ENCODE results near the gene DLGAP1. TPM values are rescaled to one million over a fixed set of nuclear protein-coding genes. Genes with fewer than 3 reads are reported as not detected.

DLGAP1 gene
- total and polyA plus RNA-seq, 5 donors = 0.11 to 0.31 (median 0.20) TPM; not detected in 1

DNA sequence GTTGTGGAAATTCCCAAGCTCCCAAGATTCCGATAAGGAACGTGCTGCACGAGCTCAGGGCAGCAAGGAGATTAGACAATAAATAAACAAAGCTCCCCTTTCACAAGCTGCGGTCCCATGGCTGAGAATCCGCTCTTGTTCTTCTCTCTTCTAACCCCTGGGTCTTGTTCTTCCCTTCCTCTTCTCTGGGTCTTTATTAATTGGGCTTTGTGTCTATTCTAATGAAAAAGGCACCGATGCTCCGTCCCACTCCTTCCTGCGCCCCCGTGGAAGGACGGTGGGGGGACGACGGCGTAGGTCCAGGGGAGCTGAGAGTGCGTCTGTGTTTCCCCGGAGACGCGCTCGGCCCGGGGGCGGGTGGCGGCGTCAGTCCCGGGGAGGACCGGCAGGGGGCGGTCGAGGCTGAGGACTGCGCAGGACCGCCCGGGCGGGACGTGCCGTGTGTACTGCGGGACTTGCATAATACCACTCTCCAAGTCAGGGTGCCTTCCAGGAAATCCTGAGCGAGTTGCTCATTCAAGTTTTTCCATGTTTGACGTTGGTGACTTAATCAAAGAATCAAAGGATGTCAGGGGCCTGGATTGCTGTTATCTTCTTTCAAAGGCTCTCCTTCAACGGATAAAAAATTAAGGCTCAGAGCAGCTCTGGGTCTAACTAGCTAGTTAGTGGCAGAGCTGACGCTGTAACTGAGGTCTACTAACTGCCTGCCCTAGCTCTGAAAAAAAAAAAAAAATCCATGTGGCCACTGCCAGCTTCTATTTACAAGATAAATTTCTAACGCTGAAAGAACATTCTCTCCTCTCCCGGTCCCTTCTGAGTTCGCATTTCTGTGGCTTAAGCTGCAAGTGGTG, 683.8 kb downstream of the DLGAP1 start:
- intact Hi-C loops (cut with DNase I) = loop anchor here in 3 of 4 donors (5.0 to 10.0 kb wide), 4 partner anchors 93 to 296 kb away; no protein-coding TSS in a partner anchor
- 3% methylated on average over 40 of the region's 40 CpGs for WGBS
- no peaks in the 10 kb centered on the region for H3K27me3 ChIP-seq (ENCODE audit: control insufficient read depth, insufficient read depth)
- H3K4me1 ChIP-seq (ENCODE audit: control insufficient read depth, insufficient read depth, low read length) = no peaks in the 10 kb centered on the region
- no peak overlapping the region for H3K27ac ChIP-seq (ENCODE audit: low read length)
- ATAC-seq = peak; percentile 99 to 100
- peak overlapping the region; percentile 39 for H3K4me3 ChIP-seq (ENCODE audit: low read length)
- no peaks in the 10 kb centered on the region for H3K9me3 ChIP-seq (ENCODE audit: control insufficient read depth, low read length)
- peak; percentile 86 to 95 (median 94) for DNase-seq

DNA sequence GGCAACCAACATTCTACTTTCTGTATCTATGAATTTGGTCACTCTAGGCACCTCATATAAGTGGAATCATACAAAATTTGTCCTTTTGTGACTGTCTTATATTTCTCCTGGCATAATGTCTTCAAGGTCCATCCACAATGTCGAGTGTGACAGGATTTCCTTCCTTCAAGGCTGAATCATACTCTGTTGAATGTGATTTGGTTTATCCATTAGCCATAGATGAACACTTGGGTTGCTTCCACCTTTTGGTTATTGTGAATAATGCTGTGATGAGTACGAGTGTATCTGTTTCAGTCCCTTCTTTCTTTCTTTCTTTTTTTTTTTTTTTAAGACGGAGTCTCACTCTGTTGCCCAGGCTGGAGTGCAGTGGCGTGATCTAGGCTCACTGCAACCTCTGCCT, 693.8 kb downstream of the DLGAP1 start:
- WGBS = 78% methylated on average over 4 of the region's 4 CpGs
- DNase-seq (no peak), ATAC-seq (no peak)
- Histone ChIP-seq H3K27ac (ENCODE audit: low read length) (no peak overlapping the region), H3K4me1 (ENCODE audit: control insufficient read depth, insufficient read depth, low read length) (no peaks in the 10 kb centered on the region), H3K27me3 (ENCODE audit: control insufficient read depth, insufficient read depth) (no peaks in the 10 kb centered on the region), H3K4me3 (ENCODE audit: low read length) (no peak overlapping the region), H3K9me3 (ENCODE audit: control insufficient read depth, low read length) (no peaks in the 10 kb centered on the region)
- intact Hi-C loops (cut with DNase I) = no loop called here

- ATAC-seq (no peak), DNase-seq (no peak)
- 87% methylated on average over 7 of the region's 7 CpGs for WGBS
- intact Hi-C loops (cut with DNase I) = no loop called here
- Histone ChIP-seq H3K4me1 (ENCODE audit: control insufficient read depth, insufficient read depth, low read length) (no peaks in the 10 kb centered on the region), H3K27ac (ENCODE audit: low read length) (no peak overlapping the region), H3K9me3 (ENCODE audit: control insufficient read depth, low read length) (no peaks in the 10 kb centered on the region), H3K4me3 (ENCODE audit: low read length) (no peak overlapping the region), H3K27me3 (ENCODE audit: control insufficient read depth, insufficient read depth) (no peaks in the 10 kb centered on the region)
Observed at GRCh38 chr18:3760741-3761140, 694.4 kb downstream of the DLGAP1 start.

- H3K27ac ChIP-seq (ENCODE audit: low read length) = no peak overlapping the region
- no peaks in the 10 kb centered on the region for H3K9me3 ChIP-seq (ENCODE audit: control insufficient read depth, low read length)
- ATAC-seq (no peak), DNase-seq (no peak)
- no peaks in the 10 kb centered on the region for H3K4me1 ChIP-seq (ENCODE audit: control insufficient read depth, insufficient read depth, low read length)
- intact Hi-C loops (cut with DNase I) = no loop called here
- 72% methylated on average over 2 of the region's 2 CpGs for WGBS
- no peak overlapping the region for H3K4me3 ChIP-seq (ENCODE audit: low read length)
- H3K27me3 ChIP-seq (ENCODE audit: control insufficient read depth, insufficient read depth) = no peaks in the 10 kb centered on the region
Observed at GRCh38 chr18:3759099-3759498, 696.0 kb downstream of the DLGAP1 start.

DNA sequence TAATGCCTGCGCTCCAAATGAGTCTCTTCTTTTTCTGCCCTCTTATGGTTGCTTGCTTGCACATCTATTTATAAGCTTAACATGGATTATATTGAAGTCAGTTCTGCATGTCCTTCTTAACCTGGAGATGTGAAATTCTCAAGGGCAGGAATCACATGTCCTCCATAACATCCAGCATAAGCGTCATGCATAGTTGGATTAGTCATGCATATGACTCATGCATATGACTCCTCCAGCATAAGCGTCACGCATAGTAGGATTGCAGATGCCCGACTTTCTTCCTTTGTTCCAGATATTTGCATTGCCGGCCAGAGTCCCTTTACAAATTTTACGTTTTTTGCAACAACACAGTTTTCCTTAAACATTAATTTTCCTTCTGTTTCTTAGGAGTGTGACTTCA, 696.6 kb downstream of the DLGAP1 start:
- no peaks in the 10 kb centered on the region for H3K9me3 ChIP-seq (ENCODE audit: control insufficient read depth, low read length)
- no peak for DNase-seq
- no peaks in the 10 kb centered on the region for H3K4me1 ChIP-seq (ENCODE audit: control insufficient read depth, insufficient read depth, low read length)
- intact Hi-C loops (cut with DNase I) = no loop called here
- H3K27ac ChIP-seq (ENCODE audit: low read length) = no peak overlapping the region
- no peak for ATAC-seq
- no peaks in the 10 kb centered on the region for H3K27me3 ChIP-seq (ENCODE audit: control insufficient read depth, insufficient read depth)
- no peak overlapping the region for H3K4me3 ChIP-seq (ENCODE audit: low read length)
- 90% methylated on average over 7 of the region's 7 CpGs for WGBS

DNA sequence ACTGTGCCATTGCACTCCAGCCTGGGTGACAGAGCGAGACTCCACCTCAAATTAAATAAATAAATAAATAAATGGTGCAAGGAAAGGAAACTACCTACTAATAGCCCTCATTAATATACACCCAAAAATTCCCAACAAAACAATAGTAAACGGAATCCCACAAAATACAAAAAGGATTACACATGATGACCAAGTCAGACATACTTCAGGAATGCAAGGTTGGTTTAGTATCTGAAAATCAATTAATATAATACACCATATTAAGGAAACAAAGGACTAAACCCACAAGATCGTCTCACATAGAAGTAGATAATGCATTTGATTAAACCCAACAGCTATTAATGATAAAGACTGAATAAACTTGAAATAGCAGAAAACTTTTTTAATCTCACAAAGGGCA, 697.7 kb downstream of the DLGAP1 start:
- H3K27ac ChIP-seq (ENCODE audit: low read length) = no peak overlapping the region
- H3K4me3 ChIP-seq (ENCODE audit: low read length) = no peak overlapping the region
- H3K4me1 ChIP-seq (ENCODE audit: control insufficient read depth, insufficient read depth, low read length) = no peaks in the 10 kb centered on the region
- no peaks in the 10 kb centered on the region for H3K9me3 ChIP-seq (ENCODE audit: control insufficient read depth, low read length)
- H3K27me3 ChIP-seq (ENCODE audit: control insufficient read depth, insufficient read depth) = no peaks in the 10 kb centered on the region
- intact Hi-C loops (cut with DNase I) = no loop called here
- ATAC-seq = no peak
- 92% methylated on average over 3 of the region's 3 CpGs for WGBS
- DNase-seq = no peak

DNA sequence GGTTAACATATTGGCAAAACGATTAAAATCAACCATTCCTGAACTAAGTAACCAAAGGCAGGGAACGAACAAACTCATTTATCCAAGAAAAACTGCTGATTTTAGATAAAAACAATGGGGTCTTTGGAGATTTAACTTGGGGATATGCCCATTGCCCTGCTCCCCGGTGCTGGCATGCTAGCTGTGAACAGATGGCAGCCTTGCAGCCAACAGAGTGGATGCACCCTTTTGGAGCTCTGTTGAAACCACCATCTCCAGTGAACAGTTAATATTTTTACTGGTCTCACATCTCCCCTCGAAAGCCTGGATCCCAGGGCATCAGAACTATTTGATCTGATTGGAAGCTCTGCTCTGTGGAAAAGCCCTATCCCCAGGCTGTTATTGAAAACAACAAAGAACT, 702.0 kb downstream of the DLGAP1 start:
- H3K4me1 ChIP-seq (ENCODE audit: control insufficient read depth, insufficient read depth, low read length) = no peaks in the 10 kb centered on the region
- H3K27me3 ChIP-seq (ENCODE audit: control insufficient read depth, insufficient read depth) = no peaks in the 10 kb centered on the region
- intact Hi-C loops (cut with DNase I) = no loop called here
- WGBS = 67% methylated on average over 4 of the region's 4 CpGs
- H3K9me3 ChIP-seq (ENCODE audit: control insufficient read depth, low read length) = no peaks in the 10 kb centered on the region
- ATAC-seq (no peak), DNase-seq (no peak)
- H3K27ac ChIP-seq (ENCODE audit: low read length) = no peak overlapping the region
- H3K4me3 ChIP-seq (ENCODE audit: low read length) = no peak overlapping the region

GRCh38 chr18:3748086-3748485, 707.0 kb downstream of the DLGAP1 start:
- WGBS = 87% methylated on average over 3 of the region's 3 CpGs
- H3K4me1 ChIP-seq (ENCODE audit: control insufficient read depth, insufficient read depth, low read length) = no peaks in the 10 kb centered on the region
- no peak for ATAC-seq
- no peak overlapping the region for H3K27ac ChIP-seq (ENCODE audit: low read length)
- intact Hi-C loops (cut with DNase I) = no loop called here
- DNase-seq = no peak
- H3K4me3 ChIP-seq (ENCODE audit: low read length) = no peak overlapping the region
- no peaks in the 10 kb centered on the region for H3K27me3 ChIP-seq (ENCODE audit: control insufficient read depth, insufficient read depth)
- no peaks in the 10 kb centered on the region for H3K9me3 ChIP-seq (ENCODE audit: control insufficient read depth, low read length)

DNA sequence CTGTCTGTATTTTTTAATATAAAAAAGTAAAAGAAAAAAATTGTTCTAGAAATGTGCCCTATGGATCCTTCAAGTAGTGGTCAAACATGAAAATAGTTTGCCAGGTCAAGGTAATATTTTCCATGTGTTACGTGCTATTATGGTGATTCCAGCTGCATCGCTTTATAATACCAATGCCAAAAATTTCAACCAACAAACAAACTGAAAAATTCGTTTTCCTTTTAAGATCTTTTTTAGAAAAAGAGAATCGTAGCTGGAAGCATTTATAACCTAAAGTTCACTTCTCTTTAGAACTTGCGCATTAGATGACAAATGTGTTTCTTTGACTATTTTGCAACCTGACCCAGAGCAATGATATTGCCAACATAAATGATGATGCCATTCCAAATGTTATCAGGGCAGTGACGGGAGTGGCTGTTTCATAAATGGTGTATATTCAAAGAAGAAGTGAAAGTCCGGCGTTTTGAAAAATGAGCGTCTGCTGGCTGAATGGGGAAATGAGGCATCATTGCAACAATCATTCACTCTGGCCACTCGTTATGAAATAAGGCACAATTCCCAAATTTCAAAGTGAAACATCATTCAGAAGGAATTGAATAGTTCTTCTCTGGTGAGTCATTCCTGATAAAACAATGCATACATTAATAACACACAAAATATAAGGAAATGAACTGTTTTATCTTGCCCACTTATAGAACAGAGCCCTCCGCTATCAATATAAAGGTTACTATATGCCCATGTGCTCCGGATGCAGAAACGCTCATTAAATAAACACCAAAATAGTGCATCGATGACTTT, 707.7 kb downstream of the DLGAP1 start:
- H3K9me3 ChIP-seq (ENCODE audit: control insufficient read depth, low read length) = no peaks in the 10 kb centered on the region
- 52% methylated on average over 14 of the region's 14 CpGs for WGBS
- H3K27ac ChIP-seq (ENCODE audit: low read length) = no peak overlapping the region
- H3K27me3 ChIP-seq (ENCODE audit: control insufficient read depth, insufficient read depth) = no peaks in the 10 kb centered on the region
- H3K4me3 ChIP-seq (ENCODE audit: low read length) = no peak overlapping the region
- intact Hi-C loops (cut with DNase I) = no loop called here
- no peak for DNase-seq
- ATAC-seq = peak; percentile 36 to 52
- no peaks in the 10 kb centered on the region for H3K4me1 ChIP-seq (ENCODE audit: control insufficient read depth, insufficient read depth, low read length)

- no peak for ATAC-seq
- H3K27me3 ChIP-seq (ENCODE audit: control insufficient read depth, insufficient read depth) = no peaks in the 10 kb centered on the region
- 38% methylated on average over 1 of the region's 1 CpG for WGBS
- no peak overlapping the region for H3K27ac ChIP-seq (ENCODE audit: low read length)
- H3K4me3 ChIP-seq (ENCODE audit: low read length) = no peak overlapping the region
- no peaks in the 10 kb centered on the region for H3K4me1 ChIP-seq (ENCODE audit: control insufficient read depth, insufficient read depth, low read length)
- intact Hi-C loops (cut with DNase I) = no loop called here
- no peak for DNase-seq
- H3K9me3 ChIP-seq (ENCODE audit: control insufficient read depth, low read length) = no peaks in the 10 kb centered on the region
Observed at GRCh38 chr18:3742541-3742940, 712.6 kb downstream of the DLGAP1 start.

GRCh38 chr18:3741333-3741732, 713.8 kb downstream of the DLGAP1 start:
- intact Hi-C loops (cut with DNase I) = no loop called here
- 100% methylated on average over 1 of the region's 1 CpG for WGBS
- Histone ChIP-seq H3K27me3 (ENCODE audit: control insufficient read depth, insufficient read depth) (no peaks in the 10 kb centered on the region), H3K4me1 (ENCODE audit: control insufficient read depth, insufficient read depth, low read length) (no peaks in the 10 kb centered on the region), H3K4me3 (ENCODE audit: low read length) (no peak overlapping the region), H3K27ac (ENCODE audit: low read length) (no peak overlapping the region), H3K9me3 (ENCODE audit: control insufficient read depth, low read length) (no peaks in the 10 kb centered on the region)
- ATAC-seq = no peak
- DNase-seq = no peak
